Transverse colon (tissue), 4 donors: ENCODE data around the gene LRRC2.

Experiments
- CTCF ChIP-seq, 5 experiments: fragments of 200-600 bp in 3 of 5; fragments of 450-650 bp in 2 of 5; sonication (generic) in 3 of 5; IDR thresholded peaks; 1 replicate in 2 of 5; 2 replicates in 3 of 5; pipeline ENCODE4 v1.5.1; 2016 to 2017; ENCODE audit warnings: antibody characterized with exemption in 5 of 5, inconsistent platforms in 3 of 5, mild to moderate bottlenecking in 2 of 5, moderate library complexity in 1 of 5
- EP300 ChIP-seq: sonication (generic); formaldehyde crosslinking; IDR thresholded peaks from one replicate; pipeline ENCODE4 v1.6.1; 2017; ENCODE audit warnings: antibody characterized with exemption, low read depth
- POLR2A ChIP-seq: fragments of 450-650 bp; IDR thresholded peaks from one replicate; pipeline ENCODE4 v1.6.1; 2016; ENCODE audit warnings: antibody characterized with exemption, mild to moderate bottlenecking, moderate library complexity
- POLR2AphosphoS5 ChIP-seq, 3 donors: sonication (generic); formaldehyde crosslinking; IDR thresholded peaks; one replicate each; pipeline ENCODE4 v1.6.1; 2016; ENCODE audit warnings: antibody characterized with exemption in 3 of 3

GRCh38 chr3:46580675-46581074, 14.6 kb upstream of the LRRC2 start:
- no peak for TF ChIP-seq CTCF (IDR thresholded peaks at IDR 0.05)
- TF ChIP-seq POLR2A = no peak
- no peak for TF ChIP-seq EP300
- TF ChIP-seq POLR2AphosphoS5 (IDR thresholded peaks at IDR 0.05) = no peak
